Measurements from ENCODE around the gene FAM180A.

FAM180A gene

GRCh38 chr7:135682191-135682590, 66.4 kb downstream of the FAM180A start:
- no peak for TF ChIP-seq CTCF (IDR thresholded peaks at IDR 0.05; ENCODE audit: low read length, missing control alignments)
- no peak overlapping the region for H3K4me3 ChIP-seq (replicated peaks; ENCODE audit: low read depth, low read length)
- no peak for DNase-seq (ENCODE audit: low read depth)

DNA sequence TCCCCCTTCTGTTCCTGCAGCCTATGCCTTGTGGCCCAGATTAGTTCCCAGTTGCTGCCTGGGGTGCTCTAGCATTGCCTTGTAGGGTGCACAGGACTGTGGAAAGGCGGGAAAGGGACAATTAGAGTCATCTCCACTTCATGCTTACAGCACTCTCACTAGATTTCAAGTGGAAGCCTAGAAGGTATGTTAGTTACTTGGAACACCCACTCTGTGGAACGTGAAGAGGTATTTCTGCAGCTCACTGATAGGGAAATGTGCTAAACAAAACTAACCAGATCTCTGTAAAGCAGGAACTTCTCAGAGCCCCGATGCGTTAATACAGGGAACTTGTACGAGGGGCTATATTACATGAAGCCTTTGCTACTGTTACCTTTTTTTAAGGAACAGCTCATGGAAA, 66.9 kb downstream of the FAM180A start:
- H3K4me3 ChIP-seq (replicated peaks; ENCODE audit: low read depth, low read length), result no peak overlapping the region
- TF ChIP-seq CTCF (IDR thresholded peaks at IDR 0.05; ENCODE audit: low read length, missing control alignments), result no peak
- DNase-seq (ENCODE audit: low read depth), result no peak
